IMR-90 (cell line): ENCODE data around the gene CCDC61. TPM values are rescaled to one million over a fixed set of nuclear protein-coding genes. Genes with fewer than 3 reads are reported as not detected.

ENCODE experiments used
- ATAC-seq: fragments of 200-7000 bp; cut with Tn5 transposase; 2 replicates; pipeline ENCODE4 v1.9.1; 2020; ENCODE audit warnings: low read depth, mild to moderate bottlenecking, moderate library complexity
- BruUV-seq: library from RNA; stranded (reverse); fragments of 400-500 nt; replicated peaks from 2 replicates; lab custom pipeline; 2021; lab: Mats Ljungman, UMichigan
- CTCF ChIA-PET: fragments of 300-600 bp; formaldehyde crosslinking; extraction: SDS; loops from one replicate; lab custom pipeline; 2021; ENCODE audit warnings: antibody characterized with exemption; lab: Yijun Ruan, JAX
- POLR2A ChIA-PET: fragments of 300-600 bp; sonication (Branson Sonifier 250); formaldehyde crosslinking; loops from one replicate; lab custom pipeline; 2022; ENCODE audit warnings: antibody characterized with exemption; ENCODE audit not compliant: unreplicated experiment; lab: Charles Lee
- DNase-seq: peaks from one replicate; pipeline ENCODE4 v3.0.0; 2013
- H2AFZ ChIP-seq: replicated peaks from 2 replicates; pipeline ENCODE3; 2013; ENCODE audit warnings: low read length, mild to moderate bottlenecking; ENCODE audit not compliant: poor library complexity
- H2AK5ac ChIP-seq: 2 replicates; pipeline ENCODE4 v1.6.1; 2013; ENCODE audit warnings: low read depth, low read length, inconsistent platforms
- H2AK9ac ChIP-seq: replicated peaks from 2 replicates; pipeline ENCODE3; 2013; ENCODE audit warnings: mild to moderate bottlenecking, low read depth, low read length, moderate library complexity; ENCODE audit not compliant: poor library complexity
- H2BK120ac ChIP-seq: 2 replicates; pipeline ENCODE4 v1.6.1; 2013; ENCODE audit warnings: low read depth, low read length, inconsistent platforms
- H2BK15ac ChIP-seq: 3 replicates; pipeline ENCODE4 v1.6.1; 2013; ENCODE audit warnings: low read depth, low read length, inconsistent platforms
- H2BK20ac ChIP-seq: 2 replicates; pipeline ENCODE4 v1.6.1; 2013; ENCODE audit warnings: low read depth, mild to moderate bottlenecking, inconsistent platforms, low read length, moderate library complexity
- H2BK5ac ChIP-seq: 2 replicates; pipeline ENCODE4 v1.6.1; 2013; ENCODE audit warnings: mild to moderate bottlenecking, low read depth, low read length, inconsistent platforms; ENCODE audit not compliant: poor library complexity, severe bottlenecking
- H3K14ac ChIP-seq: replicated peaks from 2 replicates; pipeline ENCODE4 v1.6.1; 2013; ENCODE audit warnings: low read depth, low read length, inconsistent platforms
- H3K18ac ChIP-seq: 2 replicates; pipeline ENCODE4 v1.6.1; 2013; ENCODE audit warnings: low read depth, low read length, control low read depth
- H3K23ac ChIP-seq: 2 replicates; pipeline ENCODE4 v1.6.1; 2013; ENCODE audit warnings: low read depth, low read length, inconsistent platforms
- H3K27ac ChIP-seq: 2 replicates; pipeline ENCODE4 v1.5.1; 2013; ENCODE audit warnings: mild to moderate bottlenecking, control low read depth, low read length; ENCODE audit not compliant: insufficient read depth
- H3K27me3 ChIP-seq: 2 replicates; pipeline ENCODE4 v1.6.1; 2013; ENCODE audit warnings: low read length; ENCODE audit not compliant: control insufficient read depth, insufficient read depth
- H3K36me3 ChIP-seq: 2 replicates; pipeline ENCODE4 v1.6.1; 2013; ENCODE audit warnings: low read length, mixed read lengths; ENCODE audit not compliant: control insufficient read depth, insufficient read depth
- H3K4ac ChIP-seq: 2 replicates; pipeline ENCODE4 v1.6.1; 2013; ENCODE audit warnings: low read depth, low read length, inconsistent platforms
- H3K4me1 ChIP-seq: 2 replicates; pipeline ENCODE4 v1.6.1; 2013; ENCODE audit warnings: low read length, mixed read lengths; ENCODE audit not compliant: control insufficient read depth, insufficient read depth
- H3K4me2 ChIP-seq: 2 replicates; pipeline ENCODE4 v1.6.1; 2013; ENCODE audit warnings: low read depth, mild to moderate bottlenecking, control low read depth, low read length, moderate library complexity
- H3K4me3 ChIP-seq: 2 replicates; pipeline ENCODE4 v1.5.1; 2013; ENCODE audit warnings: low read depth, mild to moderate bottlenecking, control low read depth, low read length, moderate library complexity; ENCODE audit not compliant: insufficient read depth
- H3K56ac ChIP-seq: 2 replicates; pipeline ENCODE4 v1.6.1; 2013; ENCODE audit warnings: low read length, inconsistent platforms; ENCODE audit not compliant: insufficient read depth; ENCODE audit errors: extremely low read depth
- H3K79me1 ChIP-seq, 2 experiments: 2 replicates each; pipeline ENCODE4 v1.6.1; 2013; ENCODE audit warnings: low read length in 2 of 2, inconsistent platforms in 1 of 2, low read depth in 1 of 2
- H3K9ac ChIP-seq: 2 replicates; pipeline ENCODE4 v1.6.1; 2013; ENCODE audit warnings: low read depth, low read length, control low read depth
- H3K9me1 ChIP-seq: 2 replicates; pipeline ENCODE4 v1.6.1; 2013; ENCODE audit warnings: low read length, inconsistent platforms; ENCODE audit not compliant: insufficient read depth
- H3K9me3 ChIP-seq: 2 replicates; pipeline ENCODE4 v1.6.1; 2013; ENCODE audit warnings: low read length; ENCODE audit not compliant: control insufficient read depth, insufficient read depth
- H4K20me1 ChIP-seq: 2 replicates; pipeline ENCODE4 v1.6.1; 2013; ENCODE audit warnings: low read length, inconsistent platforms; ENCODE audit not compliant: insufficient read depth
- H4K5ac ChIP-seq: 2 replicates; pipeline ENCODE4 v1.6.1; 2013; ENCODE audit warnings: mild to moderate bottlenecking, low read depth, low read length, control low read depth
- H4K8ac ChIP-seq, 2 experiments: 2 replicates each; pipeline ENCODE4 v1.6.1; 2013; ENCODE audit warnings: low read depth in 2 of 2, low read length in 2 of 2, control low read depth in 1 of 2, inconsistent platforms in 1 of 2
- H4K91ac ChIP-seq: 2 replicates; pipeline ENCODE4 v1.6.1; 2013; ENCODE audit warnings: low read depth, low read length, inconsistent platforms; ENCODE audit not compliant: insufficient read depth
- BHLHE40 ChIP-seq: fragments of 150-350 bp; IDR thresholded peaks from 2 replicates; pipeline ENCODE4 v1.6.1; 2016; ENCODE audit warnings: mild to moderate bottlenecking, low read depth, low read length
- CEBPB ChIP-seq: IDR thresholded peaks from 2 replicates; pipeline ENCODE4 v1.6.1; 2012; ENCODE audit warnings: low read depth, low read length, improper control_type of control experiment
- CHD1 ChIP-seq: IDR thresholded peaks from 2 replicates; pipeline ENCODE4 v1.6.1; 2012; ENCODE audit warnings: low read depth, low read length, improper control_type of control experiment
- CTCF ChIP-seq: conservative IDR thresholded peaks from 2 replicates; pipeline ENCODE4 v1.5.1; 2012; ENCODE audit warnings: mild to moderate bottlenecking, low read depth, low read length, improper control_type of control experiment
- ELK1 ChIP-seq: fragments of 150-350 bp; IDR thresholded peaks from 2 replicates; pipeline ENCODE4 v1.6.1; 2016; ENCODE audit warnings: low read depth, mild to moderate bottlenecking, low read length, moderate library complexity, borderline replicate concordance
- FOS ChIP-seq: fragments of 150-350 bp; IDR thresholded peaks from 2 replicates; pipeline ENCODE4 v1.6.1; 2016; ENCODE audit warnings: low read depth, low read length
- MAFK ChIP-seq: IDR thresholded peaks from 2 replicates; pipeline ENCODE4 v1.6.1; 2012; ENCODE audit warnings: low read depth, low read length, improper control_type of control experiment
- MAZ ChIP-seq: IDR thresholded peaks from 2 replicates; pipeline ENCODE4 v1.6.1; 2012; ENCODE audit warnings: low read depth, mild to moderate bottlenecking, low read length, improper control_type of control experiment, moderate library complexity, borderline replicate concordance
- MXI1 ChIP-seq: IDR thresholded peaks from 2 replicates; pipeline ENCODE4 v1.6.1; 2012; ENCODE audit warnings: low read depth, mild to moderate bottlenecking, low read length, moderate library complexity, borderline replicate concordance
- NFE2L2 ChIP-seq: fragments of 150-350 bp; IDR thresholded peaks from 2 replicates; pipeline ENCODE4 v1.6.1; 2016; ENCODE audit warnings: low read depth, mild to moderate bottlenecking, low read length
- POLR2A ChIP-seq: IDR thresholded peaks from 2 replicates; pipeline ENCODE4 v1.6.1; 2012; ENCODE audit warnings: mild to moderate bottlenecking, low read depth, low read length
- RAD21 ChIP-seq: IDR thresholded peaks from 2 replicates; pipeline ENCODE4 v1.6.1; 2012; ENCODE audit warnings: low read length, improper control_type of control experiment
- RCOR1 ChIP-seq: IDR thresholded peaks from 2 replicates; pipeline ENCODE4 v1.6.1; 2012; ENCODE audit warnings: mild to moderate bottlenecking, low read length, improper control_type of control experiment; ENCODE audit not compliant: insufficient replicate concordance
- RFX5 ChIP-seq: IDR thresholded peaks from 2 replicates; pipeline ENCODE4 v1.8.0; 2012; ENCODE audit warnings: low read depth, mild to moderate bottlenecking, low read length, moderate library complexity
- SMC3 ChIP-seq: fragments of 150-350 bp; IDR thresholded peaks from 2 replicates; pipeline ENCODE4 v1.6.1; 2016; ENCODE audit warnings: low read depth, mild to moderate bottlenecking, antibody characterized with exemption, low read length, moderate library complexity
- USF2 ChIP-seq: fragments of 150-350 bp; IDR thresholded peaks from 2 replicates; pipeline ENCODE4 v1.6.1; 2017; ENCODE audit warnings: mild to moderate bottlenecking, antibody characterized with exemption, low read length, low read depth
- WGBS, 2 experiments: methylation state at CpG; one replicate each; pipeline versions ENCODE4 v1.1.5 to v1.1.7; 2013; ENCODE audit warnings: missing lambda C conversion rate in 2 of 2; ENCODE audit not compliant: insufficient read length in 1 of 2; ENCODE audit errors: extremely low coverage in 2 of 2; 5-methylcytosine and 5-hydroxymethylcytosine counted together
- dilution Hi-C: fragments of 300-500 bp; cut with HindIII; formaldehyde crosslinking; loops from one replicate; pipeline ENCODE4 v1.14.3; 2018; ENCODE audit warnings: low sequenced_read_pairs; ENCODE audit not compliant: unreplicated experiment
- in situ Hi-C: fragments of 300-500 bp; cut with MboI; formaldehyde crosslinking; loops from 3 replicates; pipeline ENCODE4 v1.14.3; 2019; ENCODE audit warnings: low sequenced_read_pairs, inconsistent platforms, mixed read lengths
- intact Hi-C: fragments of 100-400 bp; cut with micrococcal nuclease; formaldehyde crosslinking; loops from 2 replicates; pipeline ENCODE4 v1.10.0; 2022
- polyA plus RNA-seq, 3 experiments: library from polyadenylated mRNA; depleted of rRNA; stranded (reverse); fragments of >200 nt; gene quantifications; 2 replicates each; pipeline ENCODE4 v1.2.3, GENCODE V29; 2012; ENCODE audit warnings: low replicate concordance in 1 of 3
- total RNA-seq: library from RNA; depleted of rRNA; stranded (reverse); fragments of >200 nt; gene quantifications from 2 replicates; pipeline ENCODE4 v1.2.3, GENCODE V29; 2012

The CCDC61 gene
- total and polyA plus RNA-seq, 2 of the 4 experiments (the other 2 are of a cell fraction): 3.2 to 9.1 TPM

GRCh38 chr19:45967246-45967645, 28.0 kb upstream of the CCDC61 start:
- H3K4me2 ChIP-seq: no peak overlapping the region

More at GRCh38 chr19:45967246-45967645, 28.0 kb upstream of the CCDC61 start:
- no peak overlapping the region for H2BK15ac ChIP-seq
- no peaks in the 10 kb centered on the region for H4K20me1 ChIP-seq
- H3K23ac ChIP-seq: no peak overlapping the region
- H2AK5ac ChIP-seq: no peak overlapping the region
- intact Hi-C loops: no loop called here
- no peak overlapping the region for H3K56ac ChIP-seq
- H3K79me1 ChIP-seq: no peaks in the 10 kb centered on the region
- no peak overlapping the region for H3K18ac ChIP-seq
- no peak overlapping the region for H4K5ac ChIP-seq
- DNase-seq (no peak), ATAC-seq (no peak)
- dilution Hi-C loops: no loop called here
- no peaks in the 10 kb centered on the region for H3K9me1 ChIP-seq
- H4K91ac ChIP-seq: no peak overlapping the region
- no peak overlapping the region for H3K4me3 ChIP-seq
- no peak overlapping the region for H2BK120ac ChIP-seq
- no peak overlapping the region for H2AFZ ChIP-seq
- no peak overlapping the region for H3K27ac ChIP-seq
- TF ChIP-seq RAD21: no peak
- TF ChIP-seq POLR2A: no peak
- no peak for TF ChIP-seq ELK1
- TF ChIP-seq NFE2L2: no peak
- TF ChIP-seq FOS: no peak
- TF ChIP-seq RCOR1: no peak
- TF ChIP-seq RFX5: no peak
- no peak for TF ChIP-seq CTCF
- no peak for TF ChIP-seq CEBPB
- no peak for TF ChIP-seq USF2
- TF ChIP-seq CHD1: no peak
- no peak for TF ChIP-seq BHLHE40
- TF ChIP-seq MAFK: no peak
- TF ChIP-seq SMC3: no peak
- no peak for TF ChIP-seq MAZ
- TF ChIP-seq MXI1: no peak
- 67% methylated on average over 1 of the region's 7 CpGs; no CpG with 5 or more reads in 1 of the 2 experiments for WGBS, 2 experiments
- CTCF ChIA-PET: no interaction called here
- H3K36me3 ChIP-seq: no peaks in the 10 kb centered on the region
- no peak overlapping the region for H3K14ac ChIP-seq
- no peak overlapping the region for H2AK9ac ChIP-seq
- H3K27me3 ChIP-seq: peaks cover 39% of the 10 kb centered on the region
- POLR2A ChIA-PET: no interaction called here
- no peaks in the 10 kb centered on the region for H3K9me3 ChIP-seq
- no peak overlapping the region for H2BK20ac ChIP-seq
- no TSS peak for BruUV-seq
- in situ Hi-C loops: no loop called here
- no peak overlapping the region for H2BK5ac ChIP-seq
- H3K4me1 ChIP-seq: no peaks in the 10 kb centered on the region
- H4K8ac ChIP-seq: no peak overlapping the region
- H3K4ac ChIP-seq: no peak overlapping the region
- no peak overlapping the region for H3K9ac ChIP-seq
